SH-SY5Y (cell line): Measurements from ENCODE around the gene RTEL1.

Source experiments
- GATA2 ChIP-seq: IDR thresholded peaks from 2 replicates; pipeline ENCODE4 v1.6.1; 2011; ENCODE audit warnings: mild to moderate bottlenecking, low read depth, low read length
- GATA3 ChIP-seq: IDR thresholded peaks from 2 replicates; pipeline ENCODE4 v1.6.1; 2011; ENCODE audit warnings: low read depth, mild to moderate bottlenecking, low read length, moderate library complexity

DNA sequence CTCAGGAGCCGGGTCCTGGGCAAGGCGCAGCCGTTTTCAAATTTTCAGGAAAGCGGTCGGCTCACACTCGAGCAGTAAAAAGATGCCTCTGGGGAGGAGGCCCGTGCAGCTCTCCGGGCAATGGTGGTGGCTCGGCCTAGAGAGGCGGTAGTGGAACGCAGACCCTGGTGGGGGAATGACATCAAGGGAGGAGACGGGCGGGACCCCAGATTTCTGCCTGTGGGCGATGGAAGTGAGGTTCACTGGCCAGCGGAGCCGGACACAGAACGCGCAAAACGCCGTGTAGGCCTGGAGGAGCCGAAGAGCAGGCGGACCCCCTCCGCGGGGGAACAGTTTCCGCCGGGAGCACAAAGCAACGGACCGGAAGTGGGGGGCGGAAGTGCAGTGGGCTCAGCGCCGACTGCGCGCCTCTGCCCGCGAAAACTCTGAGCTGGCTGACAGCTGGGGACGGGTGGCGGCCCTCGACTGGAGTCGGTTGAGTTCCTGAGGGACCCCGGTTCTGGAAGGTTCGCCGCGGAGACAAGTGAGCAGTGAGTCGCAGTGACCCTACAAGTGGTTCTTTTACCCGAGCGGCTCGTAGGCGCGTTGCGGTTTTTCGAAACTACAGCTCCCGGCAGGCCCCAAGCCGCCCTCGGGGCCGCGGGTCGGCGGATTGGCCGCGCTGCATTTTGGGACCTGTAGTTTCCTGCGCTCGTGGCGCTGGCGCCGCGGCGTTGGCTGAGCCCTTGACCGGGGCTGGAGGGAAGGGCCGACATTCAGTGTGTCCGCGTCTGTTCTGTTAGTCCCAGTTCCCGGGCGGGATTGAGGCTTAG lies at the start of gene RTEL1:
- TF ChIP-seq GATA3 (no peak), GATA2 (no peak)
